HCT116 (cell line): Measurements from ENCODE around the gene COL2A1. TPM values are rescaled to one million over a fixed set of nuclear protein-coding genes. Genes with fewer than 3 reads are reported as not detected.
A peak's percentile ranks its signal among the peaks of the same experiment; 100 is the strongest.

Experiments
- ATAC-seq: fragments of 200-7000 bp; cut with Tn5 transposase; 2 replicates; pipeline ENCODE4 v1.9.1; 2020; ENCODE audit warnings: mild to moderate bottlenecking, moderate library complexity
- BruUV-seq: library from RNA; stranded (reverse); fragments of 400-500 nt; replicated peaks from 2 replicates; lab custom pipeline; 2021; lab: Mats Ljungman, UMichigan
- CTCF ChIA-PET: fragments of 300-600 bp; sonication (Branson Sonifier 250); formaldehyde crosslinking; loops from one replicate; lab custom pipeline; 2021; ENCODE audit warnings: antibody characterized with exemption; lab: Charles Lee
- POLR2A ChIA-PET: fragments of 300-600, 350-600 bp; sonication (Branson Sonifier 250); formaldehyde crosslinking; loops from one replicate; lab custom pipeline; 2021; ENCODE audit warnings: antibody characterized with exemption; lab: Charles Lee
- RAD21 ChIA-PET, 2 experiments: fragments of 300-600 bp; sonication (Branson Sonifier 250); formaldehyde crosslinking; loops; one replicate each; lab custom pipeline; 2023; ENCODE audit warnings: low total read pairs in 2 of 2; ENCODE audit not compliant: uncharacterized antibody in 2 of 2, unreplicated experiment in 2 of 2, low non-redundant PET in 1 of 2; lab: Charles Lee
- DNase-seq: peaks from one replicate; pipeline ENCODE4 v3.0.0-alpha.2; 2010; ENCODE audit warnings: low read depth, low spot score
- H2AFZ ChIP-seq: fragments of 200-600 bp; shearing (Covaris generic), sonication (generic); 2 replicates; pipeline ENCODE4 v1.6.1; 2017; ENCODE audit warnings: low read depth, mixed run types, mixed read lengths, antibody characterized with exemption, low read length; ENCODE audit not compliant: poor library complexity, severe bottlenecking
- H3K27ac ChIP-seq: 2 replicates; pipeline ENCODE4 v1.5.1; 2012; ENCODE audit warnings: low read depth, low read length
- H3K27me3 ChIP-seq: fragments of 200-600 bp; sonication (generic); 2 replicates; pipeline ENCODE4 v1.6.1; 2016; ENCODE audit warnings: mixed run types, low read length, mixed read lengths; ENCODE audit not compliant: insufficient read depth
- H3K36me3 ChIP-seq, 2 experiments: fragments of 200-500 bp in 1 of 2; fragments of 200-600 bp in 1 of 2; sonication (Bioruptor generic) in 1 of 2; sonication (generic) in 1 of 2; 2 replicates each; pipeline versions ENCODE4 v1.5.1 to v1.6.1; 2014 to 2016; ENCODE audit warnings: low read length in 2 of 2, inconsistent platforms in 1 of 2, mixed read lengths in 1 of 2, mixed run types in 1 of 2; ENCODE audit not compliant: insufficient read depth in 2 of 2, control insufficient read depth in 1 of 2
- H3K4me1 ChIP-seq, 2 experiments: fragments of 200-600 bp in 1 of 2; sonication (generic) in 1 of 2; 2 replicates each; pipeline versions ENCODE4 v1.5.1 to v1.6.1; 2012 to 2017; ENCODE audit warnings: low read length in 2 of 2, inconsistent platforms in 1 of 2, mild to moderate bottlenecking in 1 of 2, mixed read lengths in 1 of 2, mixed run types in 1 of 2, moderate library complexity in 1 of 2; ENCODE audit not compliant: insufficient read depth in 2 of 2, control insufficient read depth in 1 of 2
- H3K4me2 ChIP-seq: fragments of 200-600 bp; sonication (generic); 2 replicates; pipeline ENCODE4 v1.6.1; 2017; ENCODE audit warnings: mixed run types, low read length, mixed read lengths
- H3K4me3 ChIP-seq, 2 experiments: fragments of 200-600 bp in 1 of 2; sonication (generic) in 1 of 2; replicated peaks in 1 of 2; 2 replicates each; pipeline ENCODE4 v1.5.1; 2011 to 2016; ENCODE audit warnings: low read length in 2 of 2, control low read depth in 1 of 2, low read depth in 1 of 2, mild to moderate bottlenecking in 1 of 2, mixed read lengths in 1 of 2, mixed run types in 1 of 2
- H3K79me2 ChIP-seq: fragments of 200-600 bp; sonication (generic); 2 replicates; pipeline ENCODE4 v1.6.1; 2017; ENCODE audit warnings: mild to moderate bottlenecking, mixed run types, low read length, moderate library complexity, mixed read lengths; ENCODE audit not compliant: insufficient read depth
- H3K9ac ChIP-seq: fragments of 200-600 bp; sonication (generic); 2 replicates; pipeline ENCODE4 v1.6.1; 2016; ENCODE audit warnings: low read length, mixed read lengths
- H3K9me2 ChIP-seq: fragments of 200-600 bp; sonication (generic), shearing (Covaris generic); 2 replicates; pipeline ENCODE4 v1.6.1; 2017; ENCODE audit warnings: mixed run types, mild to moderate bottlenecking, moderate library complexity; ENCODE audit not compliant: insufficient read depth
- H3K9me3 ChIP-seq, 2 experiments: fragments of 200-500 bp in 1 of 2; fragments of 200-600 bp in 1 of 2; sonication (Bioruptor generic) in 1 of 2; sonication (generic) in 1 of 2; 2 replicates each; pipeline ENCODE4 v1.6.1; 2014 to 2017; ENCODE audit warnings: low read length in 2 of 2, mixed read lengths in 2 of 2, inconsistent platforms in 1 of 2, low read depth in 1 of 2, mild to moderate bottlenecking in 1 of 2, mixed run types in 1 of 2, moderate library complexity in 1 of 2; ENCODE audit not compliant: control insufficient read depth in 1 of 2, insufficient read depth in 1 of 2
- H4K20me1 ChIP-seq: fragments of 200-600 bp; sonication (generic), shearing (Covaris generic); 2 replicates; pipeline ENCODE4 v1.6.1; 2017; ENCODE audit warnings: mixed run types, mild to moderate bottlenecking, moderate library complexity; ENCODE audit not compliant: insufficient read depth
- ATF3 ChIP-seq: IDR thresholded peaks from 2 replicates; pipeline ENCODE4 v1.6.1; 2012
- CBX3 ChIP-seq: IDR thresholded peaks from 2 replicates; pipeline ENCODE4 v1.6.1; 2012; ENCODE audit warnings: low read depth
- CEBPB ChIP-seq: IDR thresholded peaks from 2 replicates; pipeline ENCODE4 v1.6.1; 2012; ENCODE audit warnings: low read depth
- CTCF ChIP-seq, 3 experiments: fragments of 200-600 bp in 1 of 3; sonication (generic) in 1 of 3; IDR thresholded peaks in 2 of 3; conservative IDR thresholded peaks in 1 of 3; 2 replicates each; pipeline ENCODE4 v1.5.1; 2012 to 2017; ENCODE audit warnings: low read depth in 2 of 3, low read length in 2 of 3, antibody characterized with exemption in 1 of 3, borderline replicate concordance in 1 of 3, control low read depth in 1 of 3, mild to moderate bottlenecking in 1 of 3, mixed read lengths in 1 of 3, mixed run types in 1 of 3, moderate library complexity in 1 of 3; ENCODE audit not compliant: insufficient read depth in 1 of 3
- ELF1 ChIP-seq: IDR thresholded peaks from 2 replicates; pipeline ENCODE4 v1.6.1; 2012; ENCODE audit warnings: low read depth, borderline replicate concordance
- EZH2phosphoT487 ChIP-seq: fragments of 200-600 bp; IDR thresholded peaks from 2 replicates; pipeline ENCODE4 v1.6.1; 2018; ENCODE audit warnings: antibody characterized with exemption, borderline replicate concordance
- JUND ChIP-seq: IDR thresholded peaks from 2 replicates; pipeline ENCODE4 v1.6.1; 2012
- MAX ChIP-seq: IDR thresholded peaks from 2 replicates; pipeline ENCODE4 v1.6.1; 2012
- POLR2A ChIP-seq: IDR thresholded peaks from 2 replicates; pipeline ENCODE4 v1.7.0; 2011; ENCODE audit warnings: borderline replicate concordance; ENCODE audit not compliant: insufficient read depth, insufficient read length; ENCODE audit errors: extremely low read depth
- POLR2AphosphoS5 ChIP-seq: IDR thresholded peaks from 2 replicates; pipeline ENCODE4 v1.6.1; 2011; ENCODE audit warnings: mild to moderate bottlenecking, low read depth, low read length, moderate library complexity
- RAD21 ChIP-seq: IDR thresholded peaks from 2 replicates; pipeline ENCODE4 v1.6.1; 2012; ENCODE audit warnings: low read depth, mild to moderate bottlenecking
- REST ChIP-seq: IDR thresholded peaks from 2 replicates; pipeline ENCODE4 v1.6.1; 2012; ENCODE audit warnings: low read depth
- SIN3A ChIP-seq: IDR thresholded peaks from 2 replicates; pipeline ENCODE4 v1.6.1; 2012; ENCODE audit warnings: low read depth
- SP1 ChIP-seq: IDR thresholded peaks from 2 replicates; pipeline ENCODE4 v1.6.1; 2012; ENCODE audit warnings: low read depth
- SRF ChIP-seq: IDR thresholded peaks from 2 replicates; pipeline ENCODE4 v1.6.1; 2012; ENCODE audit warnings: low read depth
- TCF7L2 ChIP-seq: IDR thresholded peaks from 2 replicates; pipeline ENCODE4 v1.7.0; 2011; ENCODE audit warnings: borderline replicate concordance, inconsistent platforms; ENCODE audit not compliant: insufficient read depth, insufficient read length; ENCODE audit errors: extremely low read depth
- YY1 ChIP-seq: IDR thresholded peaks from 2 replicates; pipeline ENCODE4 v1.6.1; 2011; ENCODE audit warnings: low read length, low read depth, moderate library complexity, mild to moderate bottlenecking; ENCODE audit not compliant: insufficient replicate concordance; ENCODE audit errors: extremely low read depth
- ZBTB33 ChIP-seq: IDR thresholded peaks from 2 replicates; pipeline ENCODE4 v1.6.1; 2011; ENCODE audit warnings: mild to moderate bottlenecking, low read length, moderate library complexity; ENCODE audit not compliant: insufficient replicate concordance; ENCODE audit errors: extremely low read depth
- intact Hi-C: fragments of 100-400 bp; cut with micrococcal nuclease; formaldehyde crosslinking; loops from 2 replicates; pipeline ENCODE4 v1.10.0; 2022
- total RNA-seq: library from RNA; stranded (reverse); gene quantifications from one replicate; pipeline ENCODE4 v1.2.1, GENCODE V29; 2021; ENCODE audit not compliant: unreplicated experiment

The COL2A1 gene
- total RNA-seq, 1 experiment from 2014 or later, result 0.22 TPM

GRCh38 chr12:47963340-47964040, 40.8 kb downstream of the COL2A1 start, which contains the start of gene TMEM106C:
TMEM106C (plus strand) TSS chr12:47963596; CDS start chr12:47964237, 641 bp downstream.
- H3K4me1 ChIP-seq, result peaks cover 3 to 13% of the 10 kb centered on the region in 2 experiments; a peak in 3 of 4 replicates
- peak within 1 kb of the TSS; percentile 94 for H3K4me2 ChIP-seq
- ChIA-PET CTCF (interaction anchor here (0.8 to 2.0 kb wide), 10 partner anchors 9 to 656 kb away, joined by 3 to 15 read pairs (median 4); partner anchors contain the start of gene VDR), POLR2A (interaction anchor here (1.0 kb wide), 1 partner anchor 58 kb away, joined by 3 read pairs; no protein-coding TSS in a partner anchor), RAD21 (no interaction called here)
- H2AFZ ChIP-seq, result peak within 1 kb of the TSS; percentile 76
- no peaks in the 10 kb centered on the region for H4K20me1 ChIP-seq
- peak within 1 kb of the TSS; percentile 73 for H3K27ac ChIP-seq
- no peaks in the 10 kb centered on the region for H3K27me3 ChIP-seq
- peak within 1 kb of the TSS; percentile 70 for H3K9ac ChIP-seq
- BruUV-seq, result no TSS peak
- intact Hi-C loops, result loop anchor here (2.0 to 5.0 kb wide), 3 partner anchors 59 to 224 kb away; partner anchors contain the start of gene VDR
- no peaks in the 10 kb centered on the region for H3K9me3 ChIP-seq
- no peaks in the 10 kb centered on the region for H3K9me2 ChIP-seq
- peak; percentile 96 for ATAC-seq
- peaks cover 20 to 25% of the 10 kb centered on the region in 2 experiments; a peak in 3 of 4 replicates for H3K36me3 ChIP-seq
- no peaks in the 10 kb centered on the region for H3K79me2 ChIP-seq
- H3K4me3 ChIP-seq, result peak within 1 kb of the TSS; percentile 79 to 80
- DNase-seq, result peak; percentile 80
- TF ChIP-seq POLR2A (peak; percentile 62), SIN3A (no peak), ZBTB33 (peak; percentile 13), ELF1 (no peak), YY1 (peak; percentile 55), CTCF (IDR thresholded peaks at IDR 0.05 in 2 of 3, conservative IDR thresholded peaks at IDR 0.05 in 1 of 3; ENCODE audit: borderline replicate concordance in 1 of 3, insufficient read depth in 1 of 3, low read depth in 2 of 3, low read length in 2 of 3) (peak; percentile 89 to 96 (median 92)), RAD21 (peak; percentile 67), SRF (no peak), JUND (no peak), TCF7L2 (no peak), MAX (peak; percentile 50; the same call in 1 of the 2 replicates), SP1 (no peak), ATF3 (no peak), POLR2AphosphoS5 (peak; percentile 73), REST (no peak), CBX3 (no peak), EZH2phosphoT487 (no peak), CEBPB (no peak)
